NCI-H1417 (cell line): ENCODE measurements around the gene CABLES1.
"Not testable (repeated sequence)": the region's sequence is repeated elsewhere in the genome, so short reads cannot be mapped to it uniquely, and the experiment has no call there.

ENCODE experiments used
- DNase-seq, 3 experiments: peaks; one replicate each; lab custom pipeline; 2025; lab: John Stamatoyannopoulos, UW

The CABLES1 gene

GRCh38 chr18:23266717-23267446 lies 131.6 kb downstream of the CABLES1 start:
- DNase-seq: no peak

- no peak for DNase-seq
Observed at GRCh38 chr18:23267447-23267776, 132.1 kb downstream of the CABLES1 start.

- no peak for DNase-seq
Observed at GRCh38 chr18:23268641-23269040, 133.4 kb downstream of the CABLES1 start.

GRCh38 chr18:23269068-23269467 lies 133.8 kb downstream of the CABLES1 start:
- DNase-seq: not testable (repeated sequence)

GRCh38 chr18:23269928-23270327 lies 134.6 kb downstream of the CABLES1 start:
- DNase-seq: no peak

GRCh38 chr18:23270986-23271680 lies 135.8 kb downstream of the CABLES1 start:
- no peak for DNase-seq

GRCh38 chr18:23272498-23273232 lies 137.4 kb downstream of the CABLES1 start:
- DNase-seq: no peak

GRCh38 chr18:23273443-23273966 lies 138.2 kb downstream of the CABLES1 start:
- no peak for DNase-seq

GRCh38 chr18:23274638-23275482 lies 139.6 kb downstream of the CABLES1 start:
- no peak for DNase-seq

GRCh38 chr18:23276451-23276850 lies 141.2 kb downstream of the CABLES1 start:
- DNase-seq: no peak

- no peak for DNase-seq
Observed at GRCh38 chr18:23277399-23277798, 142.1 kb downstream of the CABLES1 start.

- no peak for DNase-seq
Observed at GRCh38 chr18:23279931-23280330, 144.6 kb downstream of the CABLES1 start.

GRCh38 chr18:23280844-23281243 lies 145.6 kb downstream of the CABLES1 start:
- DNase-seq: no peak

GRCh38 chr18:23281626-23282436 lies 146.5 kb downstream of the CABLES1 start:
- DNase-seq: peak in 2 of 3 experiments; percentile 33 to 61

GRCh38 chr18:23282437-23282781 lies 147.1 kb downstream of the CABLES1 start:
- DNase-seq: no peak

GRCh38 chr18:23283916-23284430 lies 148.7 kb downstream of the CABLES1 start:
- no peak for DNase-seq

GRCh38 chr18:23284629-23285028 lies 149.3 kb downstream of the CABLES1 start:
- no peak for DNase-seq

GRCh38 chr18:23285581-23285980 lies 150.3 kb downstream of the CABLES1 start:
- not testable (repeated sequence) for DNase-seq

GRCh38 chr18:23291456-23292205 lies 156.3 kb downstream of the CABLES1 start:
- peak in 1 of 3 experiments; percentile 29 for DNase-seq

GRCh38 chr18:23300231-23300805 lies 165.0 kb downstream of the CABLES1 start:
- no peak for DNase-seq
